HEK293T (cell line): ENCODE results near the gene PHLPP1.

ENCODE experiments used
- BHLHE40 ChIP-seq: fragments of 450-650 bp; IDR thresholded peaks from 2 replicates; pipeline ENCODE4 v1.6.1; 2016; ENCODE audit warnings: mild to moderate bottlenecking, moderate library complexity, borderline replicate concordance
- ELF4 ChIP-seq: fragments of 450-650 bp; IDR thresholded peaks from 2 replicates; pipeline ENCODE4 v1.6.1; 2017; ENCODE audit warnings: antibody characterized with exemption
- FOXK2 ChIP-seq: fragments of 450-650 bp; IDR thresholded peaks from 2 replicates; pipeline ENCODE4 v1.6.1; 2016; ENCODE audit warnings: mild to moderate bottlenecking
- FOXM1 ChIP-seq: fragments of 450-650 bp; IDR thresholded peaks from 2 replicates; pipeline ENCODE4 v1.6.1; 2017; ENCODE audit warnings: mild to moderate bottlenecking, borderline replicate concordance
- LEF1 ChIP-seq: fragments of 450-650 bp; IDR thresholded peaks from 2 replicates; pipeline ENCODE4 v1.6.1; 2017; ENCODE audit warnings: mild to moderate bottlenecking, borderline replicate concordance
- NFRKB ChIP-seq: fragments of 450-650 bp; IDR thresholded peaks from 2 replicates; pipeline ENCODE4 v1.6.1; 2016; ENCODE audit warnings: mild to moderate bottlenecking, moderate library complexity
- SP1 ChIP-seq: fragments of 450-650 bp; IDR thresholded peaks from 2 replicates; pipeline ENCODE4 v1.6.1; 2017
- SUZ12 ChIP-seq: fragments of 450-650 bp; IDR thresholded peaks from 2 replicates; pipeline ENCODE4 v1.6.1; 2016; ENCODE audit warnings: mild to moderate bottlenecking
- TARDBP ChIP-seq: fragments of 450-650 bp; IDR thresholded peaks from 2 replicates; pipeline ENCODE4 v1.6.1; 2016

GRCh38 chr18:62978251-62979049 lies 263.1 kb downstream of the PHLPP1 start:
- TF ChIP-seq TARDBP (no peak), NFRKB (no peak), SP1 (no peak), ELF4 (no peak), BHLHE40 (no peak), FOXM1 (no peak), SUZ12 (no peak), LEF1 (no peak), FOXK2 (no peak)
